Adrenal gland (tissue), 12 donors: ENCODE results near the gene EFEMP2. TPM values are rescaled to one million over a fixed set of nuclear protein-coding genes. Genes with fewer than 3 reads are reported as not detected.

Experiments used
- DNase-seq, 7 donors: peaks; one replicate each; pipeline ENCODE4 v3.0.0-alpha.2; 2019 to 2020
- H3K27ac ChIP-seq, 5 donors: fragments of 200-600 bp; sonication (generic) in 4 of 5; 1 replicate in 3 of 5; 2 replicates in 2 of 5; pipeline versions ENCODE4 v1.5.1 to v1.8.0; 2016 to 2020; ENCODE audit warnings: mild to moderate bottlenecking in 1 of 5
- H3K27me3 ChIP-seq: fragments of 200-600 bp; 2 replicates; pipeline ENCODE4 v1.8.0; 2021
- H3K36me3 ChIP-seq, 2 donors: fragments of 200-600 bp; replicated peaks in 1 of 2; 1 replicate in 1 of 2; 2 replicates in 1 of 2; pipeline versions ENCODE4 v1.5.1 to v1.8.0; 2018 to 2022
- H3K4me1 ChIP-seq, 2 donors: fragments of 200-600 bp; replicated peaks in 1 of 2; 1 replicate in 1 of 2; 2 replicates in 1 of 2; pipeline versions ENCODE4 v1.5.1 to v1.8.0; 2018 to 2021
- H3K4me3 ChIP-seq, 4 donors: fragments of 200-600 bp; sonication (generic) in 3 of 4; one replicate each; pipeline ENCODE4 v1.5.1; 2016 to 2018
- H3K9me3 ChIP-seq, 3 donors: fragments of 200-600 bp; sonication (generic) in 1 of 3; replicated peaks in 1 of 3; 1 replicate in 2 of 3; 2 replicates in 1 of 3; pipeline versions ENCODE4 v1.5.1 to v1.8.0; 2016 to 2021
- POLR2A ChIP-seq, 2 donors: fragments of 450-650 bp; IDR thresholded peaks; one replicate each; pipeline ENCODE4 v1.6.1; 2017; ENCODE audit warnings: antibody characterized with exemption in 2 of 2, mild to moderate bottlenecking in 2 of 2, moderate library complexity in 1 of 2
- WGBS, 4 donors: extraction: QIAGEN DNeasy Blood & Tissue Kit in 2 of 4; methylation state at CpG; one replicate each; pipeline versions ENCODE4 v1.1.5 to v1.1.7; 2013 to 2017; 5-methylcytosine and 5-hydroxymethylcytosine counted together
- intact Hi-C, 2 donors: fragments of 100-400 bp; cut with DNase I; formaldehyde crosslinking; loops; one replicate each; pipeline versions ENCODE4 v1.14.1 to v1.15.0; 2022 to 2023
- polyA plus RNA-seq, 3 donors: library from polyadenylated mRNA; stranded (reverse); fragments of 200-250 nt in 2 of 3; fragments of 350-450 nt in 1 of 3; fragmentation: Illumina TruSeq in 1 of 3; extraction: RNeasy Lipid Tissue Mini Kit (QIAGEN cat#74804) in 1 of 3; gene quantifications; one replicate each; pipeline ENCODE4 v1.2.3, GENCODE V29; 2013 to 2014
- total RNA-seq, 9 donors: library from RNA; depleted of rRNA in 4 of 9; stranded (reverse); fragments of >200 nt in 4 of 9; fragments of 120-200 nt in 1 of 9; fragmentation: NEBNext Ultra II Directional in 1 of 9; extraction: Animal tissue kit (Norgen Biotek cat#: 25700) in 1 of 9; gene quantifications; one replicate each; pipeline versions ENCODE4 v1.1.0 to v1.2.4, GENCODE V29; 2013 to 2023
- TF ChIP-seq, protein P1 (sequence below), 6 experiments: fragments of 450-650 bp in 4 of 6; fragments of 200-600 bp in 2 of 6; sonication (generic) in 1 of 6; IDR thresholded peaks; 1 replicate in 5 of 6; 2 replicates in 1 of 6; pipeline versions ENCODE4 v1.5.1 to v1.8.0; 2016 to 2021; ENCODE audit warnings: antibody characterized with exemption in 6 of 6, mild to moderate bottlenecking in 2 of 6, moderate library complexity in 1 of 6
- donor health status: healthy with polysubstance abuse.
- donor health status: Bipolar disorder and iron deficiency.
- donor health status: DM: yes; HTN: yes; CAD: no.
- donor health status: DM: no; HTN: no; CAD: no.
- donor health status: DM: no; HTN: no; CAD: no.
- donor health status: DM: yes; HTN: yes; CAD: no.

EFEMP2 gene
- total and polyA plus RNA-seq, 12 donors, result 20.3 to 156 (median 63.6) TPM

DNA sequence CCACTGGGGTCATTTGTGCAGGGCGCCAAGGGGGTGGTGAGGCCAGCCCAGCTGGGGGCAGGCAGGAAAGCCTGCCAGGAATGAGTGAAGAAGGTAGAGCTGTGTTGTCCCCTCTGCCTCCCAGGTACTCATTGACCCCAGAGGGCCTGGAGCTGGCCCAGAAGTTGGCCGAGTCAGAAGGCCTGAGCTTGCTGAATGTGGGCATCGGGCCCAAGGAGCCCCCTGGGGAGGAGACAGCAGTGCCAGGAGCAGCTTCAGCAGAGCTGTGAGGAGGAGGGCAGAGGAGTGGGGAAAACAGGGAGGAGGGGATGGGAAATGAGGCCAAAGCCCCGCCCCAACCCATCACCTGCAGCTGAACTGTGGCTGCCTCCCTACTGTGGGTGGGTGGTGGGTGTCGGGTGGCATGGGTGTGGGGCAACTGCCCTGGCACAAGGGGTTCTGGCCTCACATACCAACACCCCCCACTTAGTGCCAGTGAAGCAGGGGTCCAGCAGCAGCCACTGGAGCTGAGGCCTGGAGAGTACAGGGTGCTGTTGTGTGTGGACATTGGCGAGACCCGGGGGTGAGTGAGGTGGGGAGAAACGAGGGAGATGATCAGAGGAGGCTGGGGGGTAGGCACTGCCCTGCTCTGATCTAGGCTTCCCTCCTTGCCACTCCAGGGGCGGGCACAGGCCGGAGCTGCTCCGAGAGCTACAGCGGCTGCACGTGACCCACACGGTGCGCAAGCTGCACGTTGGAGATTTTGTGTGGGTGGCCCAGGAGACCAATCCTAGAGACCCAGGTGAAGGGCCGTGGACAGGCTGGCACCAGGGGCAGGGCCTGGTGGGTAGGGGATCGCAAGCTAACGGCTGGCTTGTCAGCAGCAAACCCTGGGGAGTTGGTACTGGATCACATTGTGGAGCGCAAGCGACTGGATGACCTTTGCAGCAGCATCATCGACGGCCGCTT is 9.4 kb downstream of the EFEMP2 start:
- H3K36me3 ChIP-seq, result peaks cover 0 to 62% of the 10 kb centered on the region in 2 donors
- H3K27ac ChIP-seq, result no peak overlapping the region
- H3K4me3 ChIP-seq, result no peak overlapping the region
- intact Hi-C loops, result no loop called here
- DNase-seq, result peak in 5 of 7 donors; percentile 16 to 31 (median 22)
- H3K9me3 ChIP-seq, result no peaks in the 10 kb centered on the region
- no peak for TF ChIP-seq POLR2A (IDR thresholded peaks at IDR 0.05)
- TF ChIP-seq, protein P1, sequence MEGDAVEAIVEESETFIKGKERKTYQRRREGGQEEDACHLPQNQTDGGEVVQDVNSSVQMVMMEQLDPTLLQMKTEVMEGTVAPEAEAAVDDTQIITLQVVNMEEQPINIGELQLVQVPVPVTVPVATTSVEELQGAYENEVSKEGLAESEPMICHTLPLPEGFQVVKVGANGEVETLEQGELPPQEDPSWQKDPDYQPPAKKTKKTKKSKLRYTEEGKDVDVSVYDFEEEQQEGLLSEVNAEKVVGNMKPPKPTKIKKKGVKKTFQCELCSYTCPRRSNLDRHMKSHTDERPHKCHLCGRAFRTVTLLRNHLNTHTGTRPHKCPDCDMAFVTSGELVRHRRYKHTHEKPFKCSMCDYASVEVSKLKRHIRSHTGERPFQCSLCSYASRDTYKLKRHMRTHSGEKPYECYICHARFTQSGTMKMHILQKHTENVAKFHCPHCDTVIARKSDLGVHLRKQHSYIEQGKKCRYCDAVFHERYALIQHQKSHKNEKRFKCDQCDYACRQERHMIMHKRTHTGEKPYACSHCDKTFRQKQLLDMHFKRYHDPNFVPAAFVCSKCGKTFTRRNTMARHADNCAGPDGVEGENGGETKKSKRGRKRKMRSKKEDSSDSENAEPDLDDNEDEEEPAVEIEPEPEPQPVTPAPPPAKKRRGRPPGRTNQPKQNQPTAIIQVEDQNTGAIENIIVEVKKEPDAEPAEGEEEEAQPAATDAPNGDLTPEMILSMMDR (IDR thresholded peaks at IDR 0.05), result no peak
- peaks cover 16 to 21% of the 10 kb centered on the region in 2 donors for H3K4me1 ChIP-seq
- H3K27me3 ChIP-seq, result no peaks in the 10 kb centered on the region
- WGBS, 4 donors, result 85 to 92% (median 91%) methylated on average over 12 to 24 of the region's 24 CpGs

DNA sequence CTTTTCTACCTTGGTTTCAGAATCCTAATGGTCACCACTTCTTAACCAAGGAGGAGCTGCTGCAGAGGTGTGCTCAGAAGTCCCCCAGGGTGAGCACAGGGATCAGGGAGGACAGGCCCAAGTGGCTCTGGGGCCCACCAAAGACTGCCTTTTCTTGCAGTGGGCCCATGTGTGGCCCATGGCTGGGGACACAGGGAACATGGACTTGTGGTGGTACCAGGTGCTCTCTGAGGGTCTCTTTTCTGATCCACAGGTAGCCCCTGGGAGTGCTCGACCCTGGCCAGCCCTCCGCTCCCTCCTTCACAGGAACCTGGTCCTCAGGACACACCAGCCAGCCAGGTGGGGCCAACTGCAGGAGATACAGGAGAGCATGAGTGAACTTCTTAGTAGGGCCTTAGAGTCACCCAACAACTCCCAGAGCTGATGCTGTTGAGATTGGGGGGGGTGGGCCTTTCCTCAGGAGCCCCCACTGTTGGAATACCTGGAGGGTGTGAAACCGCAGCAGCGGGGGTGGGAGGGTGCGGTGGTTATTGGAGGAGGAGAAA is 10.3 kb downstream of the EFEMP2 start:
- H3K27ac ChIP-seq, result no peak overlapping the region
- TF ChIP-seq, protein P1 (IDR thresholded peaks at IDR 0.05), result no peak
- TF ChIP-seq POLR2A (IDR thresholded peaks at IDR 0.05), result no peak
- peaks cover 16 to 21% of the 10 kb centered on the region in 2 donors for H3K4me1 ChIP-seq
- intact Hi-C loops, result no loop called here
- H3K27me3 ChIP-seq, result no peaks in the 10 kb centered on the region
- H3K4me3 ChIP-seq, result no peak overlapping the region
- 74 to 96% (median 82%) methylated on average over 3 to 5 of the region's 5 CpGs for WGBS, 4 donors
- no peaks in the 10 kb centered on the region for H3K9me3 ChIP-seq
- DNase-seq, result peak in 5 of 7 donors; percentile 18 to 31 (median 20)
- H3K36me3 ChIP-seq, result peaks cover 0 to 53% of the 10 kb centered on the region in 2 donors

DNA sequence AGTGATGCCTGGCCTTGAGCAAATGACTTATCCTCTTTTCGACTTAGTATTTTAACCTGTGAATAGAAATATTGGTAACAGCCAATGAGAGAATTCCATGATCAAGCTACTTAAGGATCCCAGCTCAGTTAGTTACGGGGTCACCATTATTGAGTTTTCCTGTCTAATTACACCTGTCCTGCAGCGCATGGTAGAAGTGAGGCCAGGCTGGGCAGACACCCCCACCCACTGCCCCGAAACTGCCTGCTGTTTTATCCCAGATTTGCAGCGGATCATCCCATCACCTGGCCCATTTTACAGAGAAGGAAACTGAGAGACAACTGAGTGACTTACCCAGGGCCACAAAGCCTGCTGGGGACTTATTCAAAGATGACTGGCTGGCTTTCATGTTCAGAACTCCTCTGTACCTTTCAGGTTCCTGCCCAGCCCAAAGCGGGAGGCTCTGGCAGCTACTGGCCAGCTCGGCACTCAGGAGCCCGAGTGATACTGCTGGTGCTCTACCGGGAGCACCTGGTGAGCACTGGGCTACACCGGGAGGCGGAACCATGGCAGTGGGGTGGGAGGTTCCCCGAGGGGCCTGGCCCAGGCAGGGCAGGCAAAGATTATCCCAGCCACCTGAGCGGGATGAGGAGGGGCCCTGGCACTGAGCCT is 10.9 kb downstream of the EFEMP2 start:
- H3K9me3 ChIP-seq, result no peaks in the 10 kb centered on the region
- H3K4me1 ChIP-seq, result peaks cover 16 to 22% of the 10 kb centered on the region in 2 donors
- TF ChIP-seq POLR2A (IDR thresholded peaks at IDR 0.05), result no peak
- TF ChIP-seq, protein P1 (IDR thresholded peaks at IDR 0.05), result no peak
- peak overlapping the region in 1 of 5 donors; percentile 99 for H3K27ac ChIP-seq
- H3K27me3 ChIP-seq, result no peaks in the 10 kb centered on the region
- intact Hi-C loops, result no loop called here
- peak in 5 of 7 donors; percentile 9 to 57 (median 33) for DNase-seq
- 76 to 88% (median 86%) methylated on average over 5 to 13 of the region's 13 CpGs for WGBS, 4 donors
- H3K36me3 ChIP-seq, result peaks cover 0 to 46% of the 10 kb centered on the region in 2 donors
- peak overlapping the region in 1 of 4 donors; percentile 100 for H3K4me3 ChIP-seq

DNA sequence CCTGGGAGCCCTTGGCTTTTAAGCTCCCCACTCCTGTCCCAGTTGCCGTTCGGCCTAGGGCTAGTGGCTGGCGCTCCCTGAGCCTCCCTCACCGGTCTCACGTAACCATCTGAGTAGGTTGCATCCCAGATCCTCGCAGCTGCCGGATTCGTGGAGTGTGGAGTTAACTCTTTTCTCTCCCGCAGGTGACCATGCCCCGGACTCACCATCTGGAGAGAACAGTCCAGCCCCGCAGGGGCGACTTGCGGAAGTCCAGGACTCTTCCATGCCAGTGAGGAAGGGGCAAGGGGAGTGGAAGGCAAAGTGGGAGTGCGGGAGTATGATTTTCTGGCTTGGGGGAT is 11.5 kb downstream of the EFEMP2 start:
- Histone ChIP-seq H3K4me1 (peaks cover 21 to 27% of the 10 kb centered on the region in 2 donors), H3K4me3 (peak overlapping the region; percentile 37 to 100 (median 84)), H3K27me3 (no peaks in the 10 kb centered on the region), H3K9me3 (no peaks in the 10 kb centered on the region), H3K27ac (peak overlapping the region in 4 of 5 donors; percentile 88 to 99 (median 96)), H3K36me3 (peaks cover 0 to 41% of the 10 kb centered on the region in 2 donors)
- 8 to 26% (median 10%) methylated on average over 5 to 14 of the region's 14 CpGs for WGBS, 4 donors
- DNase-seq, result peak in 6 of 7 donors; percentile 17 to 69 (median 42)
- intact Hi-C loops, result no loop called here
- TF ChIP-seq POLR2A (IDR thresholded peaks at IDR 0.05), result no peak
- TF ChIP-seq, protein P1 (IDR thresholded peaks at IDR 0.05), result no peak
